Neural cell (in vitro differentiated cells): ENCODE measurements around the gene CIC. TPM values are rescaled to one million over a fixed set of nuclear protein-coding genes. Genes with fewer than 3 reads are reported as not detected.

Experiments
- H2AFZ ChIP-seq: fragments of 200-600, 300-800 bp; sonication (generic), shearing (Covaris generic); 2 replicates; pipeline ENCODE4 v1.6.0; 2014; ENCODE audit warnings: low read depth, mild to moderate bottlenecking, antibody characterized with exemption, low read length, moderate library complexity
- H3F3A ChIP-seq: fragments of 200-600 bp; shearing (Covaris generic); 2 replicates; pipeline ENCODE4 v1.6.1; 2016; ENCODE audit warnings: mild to moderate bottlenecking, moderate library complexity, mixed read lengths, antibody characterized with exemption, low read length; ENCODE audit not compliant: insufficient read depth, poor library complexity, severe bottlenecking
- H3K27ac ChIP-seq: fragments of 200-600, 300-800 bp; sonication (generic), shearing (Covaris generic); 2 replicates; pipeline ENCODE4 v1.5.1; 2014; ENCODE audit warnings: mild to moderate bottlenecking, low read length, moderate library complexity
- H3K27me3 ChIP-seq: fragments of 300-800, 200-600 bp; sonication (generic), shearing (Covaris generic); 2 replicates; pipeline ENCODE4 v1.6.0; 2014; ENCODE audit warnings: mild to moderate bottlenecking, low read depth, low read length, moderate library complexity; ENCODE audit not compliant: insufficient read depth
- H3K36me3 ChIP-seq: fragments of 300-800, 200-600 bp; sonication (generic), shearing (Covaris generic); 2 replicates; pipeline ENCODE4 v1.5.1; 2014; ENCODE audit warnings: mild to moderate bottlenecking, antibody characterized with exemption, low read length, moderate library complexity; ENCODE audit not compliant: insufficient read depth
- H3K4me2 ChIP-seq: fragments of 300-800, 200-600 bp; sonication (generic), shearing (Covaris generic); 2 replicates; pipeline ENCODE4 v1.6.0; 2014; ENCODE audit warnings: mild to moderate bottlenecking, low read length
- H3K4me3 ChIP-seq: fragments of 300-800, 200-600 bp; sonication (generic), shearing (Covaris generic); 2 replicates; pipeline ENCODE4 v1.5.1; 2014; ENCODE audit warnings: mild to moderate bottlenecking, low read length, moderate library complexity
- H3K79me2 ChIP-seq: fragments of 200-600 bp; shearing (Covaris generic); replicated peaks from 2 replicates; pipeline ENCODE4 v1.6.0; 2014; ENCODE audit warnings: mild to moderate bottlenecking, low read length, moderate library complexity; ENCODE audit not compliant: insufficient read depth
- H3K9ac ChIP-seq: fragments of 300-800, 200-600 bp; sonication (generic), shearing (Covaris generic); 2 replicates; pipeline ENCODE4 v1.6.1; 2016; ENCODE audit warnings: mild to moderate bottlenecking, low read length, mixed read lengths
- H3K9me2 ChIP-seq: fragments of 200-600 bp; shearing (Covaris generic); 2 replicates; pipeline ENCODE4 v1.6.1; 2016; ENCODE audit warnings: mild to moderate bottlenecking, low read length, mixed read lengths; ENCODE audit not compliant: insufficient read depth
- H3K9me3 ChIP-seq: fragments of 200-600, 300-800 bp; sonication (generic), shearing (Covaris generic); 2 replicates; pipeline ENCODE4 v1.6.1; 2016; ENCODE audit warnings: mild to moderate bottlenecking, mixed run types, low read length, moderate library complexity, mixed read lengths
- H4K20me1 ChIP-seq: fragments of 200-600 bp; shearing (Covaris generic); 2 replicates; pipeline ENCODE4 v1.6.1; 2016; ENCODE audit warnings: mild to moderate bottlenecking, mixed run types; ENCODE audit not compliant: insufficient read depth
- EP300 ChIP-seq: fragments of 450-650 bp; conservative IDR thresholded peaks from 2 replicates; pipeline ENCODE4 v1.6.1; 2014; ENCODE audit warnings: antibody characterized with exemption, mild to moderate bottlenecking, moderate library complexity; ENCODE audit not compliant: poor library complexity, severe bottlenecking
- EZH2 ChIP-seq: fragments of 200-600, 300-800 bp; shearing (Covaris generic), sonication (generic); IDR thresholded peaks from 2 replicates; pipeline ENCODE4 v1.6.1; 2014; ENCODE audit warnings: antibody characterized with exemption, low read length, borderline replicate concordance, mild to moderate bottlenecking; ENCODE audit not compliant: insufficient read depth, poor library complexity, severe bottlenecking
- MXI1 ChIP-seq: fragments of 450-650 bp; conservative IDR thresholded peaks from 2 replicates; pipeline ENCODE4 v1.6.1; 2014; ENCODE audit warnings: antibody characterized with exemption, mild to moderate bottlenecking; ENCODE audit not compliant: poor library complexity, severe bottlenecking
- POLR2AphosphoS5 ChIP-seq: IDR thresholded peaks from 2 replicates; pipeline ENCODE4 v1.6.1; 2012
- RAD21 ChIP-seq: fragments of 450-650 bp; conservative IDR thresholded peaks from 2 replicates; pipeline ENCODE4 v1.6.1; 2014; ENCODE audit warnings: antibody characterized with exemption, mild to moderate bottlenecking, moderate library complexity
- SMC3 ChIP-seq: fragments of 450-650 bp; conservative IDR thresholded peaks from 2 replicates; pipeline ENCODE4 v1.6.1; 2014; ENCODE audit warnings: antibody characterized with exemption, mild to moderate bottlenecking, moderate library complexity; ENCODE audit not compliant: poor library complexity
- TAF1 ChIP-seq: IDR thresholded peaks from 2 replicates; pipeline ENCODE4 v1.6.1; 2012; ENCODE audit warnings: low read depth
- polyA plus RNA-seq: library from polyadenylated mRNA; depleted of rRNA; stranded (reverse); fragments of >200 nt; gene quantifications from 2 replicates; pipeline ENCODE4 v1.2.3, GENCODE V29; 2014
- TF ChIP-seq, protein P1 (sequence below): fragments of 450-650 bp; IDR thresholded peaks from 2 replicates; pipeline ENCODE4 v1.5.1; 2014; ENCODE audit warnings: antibody characterized with exemption, mild to moderate bottlenecking, moderate library complexity; ENCODE audit not compliant: poor library complexity, severe bottlenecking
- TF ChIP-seq, protein P2 (sequence below): IDR thresholded peaks from 2 replicates; pipeline ENCODE4 v1.6.1; 2012; ENCODE audit warnings: borderline replicate concordance

The CIC gene
- polyA plus RNA-seq, 1 donor from 2014 or later, result 10.8 TPM

DNA sequence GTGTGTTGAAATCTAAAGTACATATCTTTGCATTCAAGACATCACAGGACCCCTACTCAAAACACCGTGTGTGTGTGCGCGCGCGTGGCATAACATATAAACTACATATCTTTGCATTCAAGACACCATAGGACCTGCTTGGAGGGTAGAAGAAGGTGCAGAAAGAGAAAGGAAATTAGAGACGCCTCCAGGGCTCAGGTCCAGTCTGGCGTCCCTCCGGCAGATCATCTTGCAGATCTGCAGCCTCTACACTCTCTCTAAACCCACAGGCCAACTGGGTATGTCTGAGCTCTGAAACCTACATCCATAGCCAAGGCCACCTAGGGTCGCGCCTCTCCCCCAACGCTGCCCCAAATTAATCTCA lies 34.0 kb downstream of the CIC start:
- no peaks in the 10 kb centered on the region for H3F3A ChIP-seq

DNA sequence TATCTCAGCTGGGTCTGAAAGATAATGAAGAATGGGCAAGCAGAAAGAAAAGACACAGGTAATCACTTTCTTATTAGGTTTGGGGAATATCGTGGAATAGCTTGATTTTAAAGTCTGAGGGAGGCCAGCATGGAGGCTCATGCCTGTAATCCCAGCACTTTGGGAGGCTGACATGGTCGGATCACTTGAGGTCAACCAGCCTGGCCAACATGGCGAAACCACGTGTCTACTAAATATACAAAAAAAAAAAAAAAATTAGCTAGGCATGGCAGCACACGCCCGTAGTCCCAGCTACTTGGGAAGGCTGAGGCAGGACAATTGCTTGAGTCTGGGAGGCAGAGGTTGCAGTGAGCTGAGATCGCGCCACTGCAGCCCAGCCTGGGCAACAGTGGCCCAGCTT lies 34.8 kb downstream of the CIC start:
- Histone ChIP-seq H3K9me2 (no peaks in the 10 kb centered on the region), H3K9me3 (no peaks in the 10 kb centered on the region), H4K20me1 (no peaks in the 10 kb centered on the region), H3K9ac (no peak overlapping the region), H3K27me3 (no peaks in the 10 kb centered on the region), H3K27ac (peak overlapping the region; percentile 93), H3K36me3 (no peaks in the 10 kb centered on the region), H3F3A (no peaks in the 10 kb centered on the region), H3K4me2 (no peak overlapping the region), H3K4me3 (peak overlapping the region; percentile 96), H2AFZ (no peak overlapping the region), H3K79me2 (peaks cover 26% of the 10 kb centered on the region)
- TF ChIP-seq SMC3, result no peak
- TF ChIP-seq, protein P1, sequence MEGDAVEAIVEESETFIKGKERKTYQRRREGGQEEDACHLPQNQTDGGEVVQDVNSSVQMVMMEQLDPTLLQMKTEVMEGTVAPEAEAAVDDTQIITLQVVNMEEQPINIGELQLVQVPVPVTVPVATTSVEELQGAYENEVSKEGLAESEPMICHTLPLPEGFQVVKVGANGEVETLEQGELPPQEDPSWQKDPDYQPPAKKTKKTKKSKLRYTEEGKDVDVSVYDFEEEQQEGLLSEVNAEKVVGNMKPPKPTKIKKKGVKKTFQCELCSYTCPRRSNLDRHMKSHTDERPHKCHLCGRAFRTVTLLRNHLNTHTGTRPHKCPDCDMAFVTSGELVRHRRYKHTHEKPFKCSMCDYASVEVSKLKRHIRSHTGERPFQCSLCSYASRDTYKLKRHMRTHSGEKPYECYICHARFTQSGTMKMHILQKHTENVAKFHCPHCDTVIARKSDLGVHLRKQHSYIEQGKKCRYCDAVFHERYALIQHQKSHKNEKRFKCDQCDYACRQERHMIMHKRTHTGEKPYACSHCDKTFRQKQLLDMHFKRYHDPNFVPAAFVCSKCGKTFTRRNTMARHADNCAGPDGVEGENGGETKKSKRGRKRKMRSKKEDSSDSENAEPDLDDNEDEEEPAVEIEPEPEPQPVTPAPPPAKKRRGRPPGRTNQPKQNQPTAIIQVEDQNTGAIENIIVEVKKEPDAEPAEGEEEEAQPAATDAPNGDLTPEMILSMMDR, result no peak
- TF ChIP-seq TAF1, result no peak
- no peak for TF ChIP-seq MXI1
- no peak for TF ChIP-seq RAD21
- TF ChIP-seq EZH2, result no peak
- no peak for TF ChIP-seq POLR2AphosphoS5

More for the DNA sequence above, 34.0 kb downstream of the CIC start:
- Histone ChIP-seq H3K9me3 (no peaks in the 10 kb centered on the region), H3K9me2 (no peaks in the 10 kb centered on the region), H4K20me1 (no peaks in the 10 kb centered on the region), H3K27ac (peak overlapping the region; percentile 93), H3K36me3 (no peaks in the 10 kb centered on the region), H3K4me3 (peak overlapping the region; percentile 96), H3K27me3 (no peaks in the 10 kb centered on the region), H3K9ac (peak overlapping the region; percentile 99), H2AFZ (peak overlapping the region; percentile 58), H3K79me2 (peaks cover 26% of the 10 kb centered on the region), H3K4me2 (peak overlapping the region; percentile 54)
- no peak for TF ChIP-seq POLR2AphosphoS5
- no peak for TF ChIP-seq EP300
- TF ChIP-seq, protein P1, result no peak
- no peak for TF ChIP-seq SMC3
- no peak for TF ChIP-seq EZH2
- no peak for TF ChIP-seq RAD21
- TF ChIP-seq, protein P2, sequence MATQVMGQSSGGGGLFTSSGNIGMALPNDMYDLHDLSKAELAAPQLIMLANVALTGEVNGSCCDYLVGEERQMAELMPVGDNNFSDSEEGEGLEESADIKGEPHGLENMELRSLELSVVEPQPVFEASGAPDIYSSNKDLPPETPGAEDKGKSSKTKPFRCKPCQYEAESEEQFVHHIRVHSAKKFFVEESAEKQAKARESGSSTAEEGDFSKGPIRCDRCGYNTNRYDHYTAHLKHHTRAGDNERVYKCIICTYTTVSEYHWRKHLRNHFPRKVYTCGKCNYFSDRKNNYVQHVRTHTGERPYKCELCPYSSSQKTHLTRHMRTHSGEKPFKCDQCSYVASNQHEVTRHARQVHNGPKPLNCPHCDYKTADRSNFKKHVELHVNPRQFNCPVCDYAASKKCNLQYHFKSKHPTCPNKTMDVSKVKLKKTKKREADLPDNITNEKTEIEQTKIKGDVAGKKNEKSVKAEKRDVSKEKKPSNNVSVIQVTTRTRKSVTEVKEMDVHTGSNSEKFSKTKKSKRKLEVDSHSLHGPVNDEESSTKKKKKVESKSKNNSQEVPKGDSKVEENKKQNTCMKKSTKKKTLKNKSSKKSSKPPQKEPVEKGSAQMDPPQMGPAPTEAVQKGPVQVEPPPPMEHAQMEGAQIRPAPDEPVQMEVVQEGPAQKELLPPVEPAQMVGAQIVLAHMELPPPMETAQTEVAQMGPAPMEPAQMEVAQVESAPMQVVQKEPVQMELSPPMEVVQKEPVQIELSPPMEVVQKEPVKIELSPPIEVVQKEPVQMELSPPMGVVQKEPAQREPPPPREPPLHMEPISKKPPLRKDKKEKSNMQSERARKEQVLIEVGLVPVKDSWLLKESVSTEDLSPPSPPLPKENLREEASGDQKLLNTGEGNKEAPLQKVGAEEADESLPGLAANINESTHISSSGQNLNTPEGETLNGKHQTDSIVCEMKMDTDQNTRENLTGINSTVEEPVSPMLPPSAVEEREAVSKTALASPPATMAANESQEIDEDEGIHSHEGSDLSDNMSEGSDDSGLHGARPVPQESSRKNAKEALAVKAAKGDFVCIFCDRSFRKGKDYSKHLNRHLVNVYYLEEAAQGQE, result no peak
